GM11168 (cell line): ENCODE data around the gene BCL2A1.
"Not testable (repeated sequence)": the region's sequence is repeated elsewhere in the genome, so short reads cannot be mapped to it uniquely, and the experiment has no call there.

ENCODE experiments used
- in situ Hi-C: fragments of 300-500 bp; cut with MboI; formaldehyde crosslinking; loops from one replicate; pipeline ENCODE4 v1.12.0; 2022; ENCODE audit warnings: low sequenced_read_pairs; ENCODE audit not compliant: unreplicated experiment

The BCL2A1 gene

GRCh38 chr15:79935556-79936201 is 35.3 kb downstream of the BCL2A1 start:
- in situ Hi-C loops = not testable (repeated sequence)

GRCh38 chr15:79933231-79933630 is 37.8 kb downstream of the BCL2A1 start:
- in situ Hi-C loops = no loop called here

- in situ Hi-C loops = no loop called here
Observed at GRCh38 chr15:79932447-79932846, 38.5 kb downstream of the BCL2A1 start.

- in situ Hi-C loops = no loop called here
Observed at GRCh38 chr15:79930516-79930915, 40.5 kb downstream of the BCL2A1 start.

- in situ Hi-C loops = no loop called here
Observed at GRCh38 chr15:79929412-79929811, 41.6 kb downstream of the BCL2A1 start.

GRCh38 chr15:79926116-79926515 is 44.9 kb downstream of the BCL2A1 start:
- in situ Hi-C loops = not testable (repeated sequence)

- in situ Hi-C loops = no loop called here
Observed at GRCh38 chr15:79924379-79924778, 46.6 kb downstream of the BCL2A1 start.

- in situ Hi-C loops = no loop called here
Observed at GRCh38 chr15:79923515-79924169, 47.4 kb downstream of the BCL2A1 start.

- in situ Hi-C loops = no loop called here
Observed at GRCh38 chr15:79923079-79923514, 47.9 kb downstream of the BCL2A1 start.

- in situ Hi-C loops = no loop called here
Observed at GRCh38 chr15:79922512-79923078, 48.4 kb downstream of the BCL2A1 start.

- in situ Hi-C loops = no loop called here
Observed at GRCh38 chr15:79919749-79920511, 51.1 kb downstream of the BCL2A1 start.

- in situ Hi-C loops = no loop called here
Observed at GRCh38 chr15:79919090-79919748, 51.8 kb downstream of the BCL2A1 start.

GRCh38 chr15:79918278-79918677 is 52.7 kb downstream of the BCL2A1 start:
- in situ Hi-C loops = no loop called here

- in situ Hi-C loops = no loop called here
Observed at GRCh38 chr15:79916502-79917132, 54.4 kb downstream of the BCL2A1 start.

- in situ Hi-C loops = not testable (repeated sequence)
Observed at GRCh38 chr15:79915776-79916501, 55.1 kb downstream of the BCL2A1 start.

GRCh38 chr15:79914728-79915127 is 56.3 kb downstream of the BCL2A1 start:
- in situ Hi-C loops = no loop called here
